ENCODE measurements around the gene TNRC6A.

- TF ChIP-seq HDGF (IDR thresholded peaks at IDR 0.05; ENCODE audit: borderline replicate concordance): no peak
- TF ChIP-seq FOXK2 (IDR thresholded peaks at IDR 0.05): no peak
- TF ChIP-seq L3MBTL2 (conservative IDR thresholded peaks at IDR 0.05): no peak
- no peak for TF ChIP-seq FOXM1 (IDR thresholded peaks at IDR 0.05; ENCODE audit: borderline replicate concordance)
- TF ChIP-seq ARNT (IDR thresholded peaks at IDR 0.05): no peak
- no peak for TF ChIP-seq FOXA1 (IDR thresholded peaks at IDR 0.05)
- TF ChIP-seq SP1 (IDR thresholded peaks at IDR 0.05): no peak
- TF ChIP-seq BHLHE40 (IDR thresholded peaks at IDR 0.05; ENCODE audit: borderline replicate concordance): no peak
- no peak for TF ChIP-seq NFRKB (IDR thresholded peaks at IDR 0.05)
- TF ChIP-seq ZNF384 (IDR thresholded peaks at IDR 0.05): no peak
- TF ChIP-seq TARDBP (IDR thresholded peaks at IDR 0.05): no peak
- TF ChIP-seq LEF1 (IDR thresholded peaks at IDR 0.05; ENCODE audit: borderline replicate concordance): no peak
- TF ChIP-seq CTBP1 (IDR thresholded peaks at IDR 0.05; ENCODE audit: borderline replicate concordance): no peak
Measured at GRCh38 chr16:24761526-24761925, 32.1 kb downstream of the TNRC6A start.
